ENCODE results near the gene PA2G4.
"Not testable (repeated sequence)": the region's sequence is repeated elsewhere in the genome, so short reads cannot be mapped to it uniquely, and the experiment has no call there.

PA2G4 gene

GRCh38 chr12:56104109-56104814 lies at the start of gene PA2G4:
Gene PA2G4 (plus strand): TSS chr12:56104559. CDS start chr12:56104738, 179 bp downstream.
- peak; percentile 94 for DNase-seq (ENCODE audit: low read depth)

GRCh38 chr12:56059964-56060363 lies 44.4 kb upstream of the PA2G4 start:
- DNase-seq (ENCODE audit: low read depth), result not testable (repeated sequence)

GRCh38 chr12:56061982-56062381 lies 42.4 kb upstream of the PA2G4 start:
- no peak for DNase-seq (ENCODE audit: low read depth)

- DNase-seq (ENCODE audit: low read depth), result no peak
These were observed 41.4 kb upstream of the PA2G4 start for GRCh38 chr12:56062996-56063395.

- peak; percentile 29 for DNase-seq (ENCODE audit: low read depth)
These were observed 32.7 kb upstream of the PA2G4 start for GRCh38 chr12:56071648-56072047.

- no peak for DNase-seq (ENCODE audit: low read depth)
These were observed 30.0 kb upstream of the PA2G4 start for GRCh38 chr12:56074396-56074795.

GRCh38 chr12:56077966-56078365 lies 26.4 kb upstream of the PA2G4 start:
- DNase-seq (ENCODE audit: low read depth), result not testable (repeated sequence)

- DNase-seq (ENCODE audit: low read depth), result no peak
These were observed 25.9 kb upstream of the PA2G4 start for GRCh38 chr12:56078427-56078826.

- DNase-seq (ENCODE audit: low read depth), result peak; percentile 33
These were observed 25.2 kb upstream of the PA2G4 start for GRCh38 chr12:56078931-56079722.

GRCh38 chr12:56079723-56080555 lies 24.4 kb upstream of the PA2G4 start, which contains the start of gene ERBB3:
Gene ERBB3 (plus strand): TSS chr12:56080165. CDS start chr12:56080301, 136 bp downstream.
- DNase-seq (ENCODE audit: low read depth), result no peak

GRCh38 chr12:56080556-56081138 lies 23.7 kb upstream of the PA2G4 start:
- no peak for DNase-seq (ENCODE audit: low read depth)

- DNase-seq (ENCODE audit: low read depth), result no peak
These were observed 22.7 kb upstream of the PA2G4 start for GRCh38 chr12:56081393-56082347.

GRCh38 chr12:56082382-56082781 lies 22.0 kb upstream of the PA2G4 start:
- no peak for DNase-seq (ENCODE audit: low read depth)

GRCh38 chr12:56082967-56083366 lies 21.4 kb upstream of the PA2G4 start:
- DNase-seq (ENCODE audit: low read depth), result no peak

- DNase-seq (ENCODE audit: low read depth), result no peak
These were observed 19.3 kb upstream of the PA2G4 start for GRCh38 chr12:56084958-56085543.

GRCh38 chr12:56086096-56086495 lies 18.3 kb upstream of the PA2G4 start:
- DNase-seq (ENCODE audit: low read depth), result no peak

GRCh38 chr12:56086608-56087007 lies 17.8 kb upstream of the PA2G4 start:
- no peak for DNase-seq (ENCODE audit: low read depth)

- DNase-seq (ENCODE audit: low read depth), result no peak
These were observed 17.1 kb upstream of the PA2G4 start for GRCh38 chr12:56087220-56087619.

GRCh38 chr12:56097738-56098137 lies 6.6 kb upstream of the PA2G4 start:
- no peak for DNase-seq (ENCODE audit: low read depth)

- DNase-seq (ENCODE audit: low read depth), result no peak
These were observed 5.8 kb upstream of the PA2G4 start for GRCh38 chr12:56098592-56098991.
